ENCODE results near the gene IL20RB.

GRCh38 chr3:136959599-136959998, 1.8 kb downstream of the IL20RB start:
- TF ChIP-seq ATF6 (CRISPR knock-in tag; conservative IDR thresholded peaks at IDR 0.05) (no peak), SOX13 (IDR thresholded peaks at IDR 0.05) (no peak), SOX13 (CRISPR knock-in tag; conservative IDR thresholded peaks at IDR 0.05 in 1 of 2, IDR thresholded peaks at IDR 0.05 in 1 of 2) (no peak), PRDM15 (CRISPR knock-in tag; IDR thresholded peaks at IDR 0.05) (no peak), NFYB (CRISPR knock-in tag; IDR thresholded peaks at IDR 0.05) (no peak), RBM22 (optimal IDR thresholded peaks at IDR 0.05; ENCODE audit: low read length) (no peak), MYC (CRISPR knock-in tag; IDR thresholded peaks at IDR 0.05; ENCODE audit: borderline replicate concordance) (no peak), ZNF589 (CRISPR knock-in tag; conservative IDR thresholded peaks at IDR 0.05) (no peak), ATF3 (CRISPR knock-in tag; IDR thresholded peaks at IDR 0.05) (no peak), IKZF1 (IDR thresholded peaks at IDR 0.05) (no peak)

All from HepG2 (cell line).